Measurements from ENCODE around the gene RABL2B.

Gene RABL2B

DNA sequence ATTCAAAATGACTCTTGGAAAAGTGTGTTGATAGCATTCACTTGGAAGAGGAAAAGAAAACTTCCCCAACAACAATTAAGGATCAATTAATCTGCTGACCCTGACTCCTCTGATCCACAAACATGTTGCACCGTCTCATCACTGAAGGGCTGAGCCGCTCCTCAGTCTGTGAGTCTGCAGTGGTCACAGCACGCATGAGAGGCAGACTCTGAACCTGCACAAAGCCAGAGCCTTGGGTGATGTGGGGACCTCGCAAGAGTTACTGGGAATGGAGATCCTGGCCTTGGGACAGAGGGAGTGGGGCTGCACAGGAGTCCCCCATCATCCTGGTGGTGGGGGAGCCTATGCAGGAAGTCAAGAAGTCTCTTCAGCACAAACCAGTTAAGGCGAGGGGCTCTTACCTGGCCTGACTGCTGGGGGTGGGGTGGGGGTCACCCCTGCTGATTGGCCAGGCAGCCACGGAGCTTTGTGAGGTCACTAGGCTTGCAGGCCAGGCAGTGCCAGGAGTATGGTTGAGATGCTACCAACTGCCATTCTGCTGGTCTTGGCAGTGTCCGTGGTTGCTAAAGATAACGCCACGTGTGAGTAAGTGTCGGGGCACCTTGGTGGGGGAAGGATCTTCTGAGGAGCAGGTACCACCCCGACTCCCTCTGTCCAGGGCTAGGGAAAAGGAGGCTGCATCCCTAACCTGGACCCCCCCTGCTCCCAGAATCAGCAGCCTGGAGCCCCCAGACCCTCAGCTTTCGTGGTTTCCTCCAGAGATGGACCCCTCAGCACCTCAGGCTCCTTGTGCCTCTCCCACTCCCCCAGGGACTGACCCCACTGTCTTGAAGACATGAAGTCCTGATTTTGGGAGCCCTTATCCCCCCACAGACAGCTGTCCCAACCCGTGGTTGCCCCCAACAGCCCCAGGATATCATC is 45.4 kb downstream of the RABL2B start, which contains the start of gene ACR:
ACR (plus strand) TSS at position 477 of the 921 bp plus-strand sequence; CDS start at position 509, 32 bp downstream.
- no peak for DNase-seq

- DNase-seq = no peak
These were observed 47.8 kb downstream of the RABL2B start for GRCh38 chr22:50735739-50736030.

DNA sequence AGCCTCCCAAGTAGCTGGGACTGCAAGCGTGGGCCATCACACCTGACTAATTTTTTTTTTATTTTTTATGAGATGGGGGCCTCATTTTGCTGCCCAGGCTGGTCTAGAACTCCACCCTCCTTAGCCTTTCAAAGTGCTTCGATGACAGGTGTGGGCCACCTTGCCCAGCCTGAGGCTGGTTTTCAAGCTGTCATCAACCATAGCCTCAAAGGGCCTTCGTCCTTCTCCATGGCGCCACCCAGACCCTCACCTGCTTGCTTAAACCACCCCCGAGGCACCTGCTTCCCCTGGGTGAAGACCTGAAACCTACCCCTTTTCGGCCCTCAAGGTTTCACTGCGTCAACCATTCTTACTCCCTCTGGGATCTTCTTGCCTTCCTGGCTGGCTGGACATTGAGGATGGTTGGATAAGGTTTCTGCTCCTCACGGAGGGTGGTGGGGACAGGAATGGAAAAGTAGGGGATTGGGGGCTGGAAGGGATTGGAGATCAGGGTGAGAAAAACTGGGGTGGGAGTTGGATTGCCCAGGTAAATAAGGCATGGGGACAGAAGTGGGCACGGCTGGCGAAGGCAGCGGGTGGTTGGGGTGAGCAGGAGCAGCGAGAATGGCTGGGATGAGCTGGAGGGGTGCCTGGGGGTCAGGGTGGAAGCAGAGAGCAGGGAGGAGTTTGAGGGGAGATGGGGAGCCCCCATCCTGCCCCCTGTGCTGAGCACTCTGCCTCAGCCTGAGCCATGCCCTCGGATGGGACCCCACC is 48.3 kb downstream of the RABL2B start:
- DNase-seq = no peak

- no peak for DNase-seq
These were observed 49.1 kb downstream of the RABL2B start for GRCh38 chr22:50734343-50734771.

- DNase-seq = peak; percentile 63
These were observed 49.7 kb downstream of the RABL2B start for GRCh38 chr22:50733521-50734342.

GRCh38 chr22:50732681-50733080 is 50.8 kb downstream of the RABL2B start:
- DNase-seq = no peak

DNA sequence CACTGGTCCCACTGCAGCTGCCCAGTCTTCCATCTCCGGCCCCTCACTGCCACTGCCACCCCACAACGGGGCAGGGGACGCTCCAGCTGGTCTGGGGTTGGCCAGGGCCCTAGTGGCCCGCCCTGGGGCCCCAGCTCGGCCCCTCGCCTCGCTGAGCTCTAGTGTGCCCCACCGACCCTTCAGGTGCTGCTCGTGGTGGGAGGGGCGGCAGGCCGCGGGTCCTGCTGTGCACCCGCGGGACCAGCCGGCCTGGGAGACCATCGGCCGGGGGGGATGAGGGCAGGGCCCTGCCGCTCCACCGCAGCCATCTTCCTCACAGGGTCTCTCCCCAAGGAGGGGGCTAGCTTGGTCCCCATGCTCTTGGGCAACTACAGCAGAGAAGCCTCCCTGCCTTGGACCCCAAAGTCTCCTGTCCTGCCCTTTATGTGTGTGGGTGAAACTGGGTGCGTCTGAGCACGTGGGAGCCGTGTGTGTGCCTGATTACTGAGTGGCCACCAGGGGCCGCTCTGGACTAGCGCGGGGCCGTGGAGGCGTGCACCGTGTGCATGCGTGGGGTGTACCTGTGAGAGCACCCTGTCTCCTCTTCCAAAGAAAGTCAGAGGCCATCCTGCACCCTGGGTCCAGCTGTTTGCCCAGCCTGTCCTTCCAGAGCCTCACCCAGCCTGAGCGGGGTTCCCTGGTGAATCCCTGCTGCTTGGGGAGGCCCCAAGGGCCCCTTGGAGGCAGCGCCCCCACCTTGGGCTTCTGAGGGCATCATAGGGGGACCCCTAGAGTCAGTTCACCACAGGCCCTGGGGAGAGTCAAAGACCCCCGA is 51.4 kb downstream of the RABL2B start:
- DNase-seq = peak; percentile 32

DNA sequence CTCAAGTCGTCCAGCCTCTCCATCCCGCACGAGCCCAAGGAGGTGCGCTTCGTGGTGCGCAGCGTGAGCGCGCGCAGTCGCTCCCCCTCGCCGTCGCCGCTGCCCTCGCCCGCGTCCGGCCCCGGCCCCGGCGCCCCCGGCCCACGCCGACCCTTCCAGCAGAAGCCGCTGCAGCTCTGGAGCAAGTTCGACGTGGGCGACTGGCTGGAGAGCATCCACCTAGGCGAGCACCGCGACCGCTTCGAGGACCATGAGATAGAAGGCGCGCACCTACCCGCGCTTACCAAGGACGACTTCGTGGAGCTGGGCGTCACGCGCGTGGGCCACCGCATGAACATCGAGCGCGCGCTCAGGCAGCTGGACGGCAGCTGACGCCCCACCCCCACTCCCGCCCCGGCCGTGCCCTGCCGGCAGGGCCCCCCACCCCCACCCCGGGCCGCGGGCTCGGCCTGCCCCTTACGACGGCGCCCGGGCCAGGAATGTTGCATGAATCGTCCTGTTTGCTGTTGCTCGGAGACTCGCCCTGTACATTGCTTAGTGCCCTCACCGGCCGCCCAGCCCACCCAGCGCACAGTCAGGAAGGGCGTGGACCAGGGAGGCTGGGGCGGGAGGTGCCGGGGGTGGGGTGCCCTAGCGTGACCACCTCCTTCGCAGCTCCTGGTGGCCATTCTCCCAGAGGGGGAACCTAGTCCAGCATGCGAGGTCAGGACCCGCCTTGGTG is 52.3 kb downstream of the RABL2B start:
- no peak for DNase-seq

GRCh38 chr22:50730013-50730891 is 53.2 kb downstream of the RABL2B start:
- DNase-seq = no peak

DNA sequence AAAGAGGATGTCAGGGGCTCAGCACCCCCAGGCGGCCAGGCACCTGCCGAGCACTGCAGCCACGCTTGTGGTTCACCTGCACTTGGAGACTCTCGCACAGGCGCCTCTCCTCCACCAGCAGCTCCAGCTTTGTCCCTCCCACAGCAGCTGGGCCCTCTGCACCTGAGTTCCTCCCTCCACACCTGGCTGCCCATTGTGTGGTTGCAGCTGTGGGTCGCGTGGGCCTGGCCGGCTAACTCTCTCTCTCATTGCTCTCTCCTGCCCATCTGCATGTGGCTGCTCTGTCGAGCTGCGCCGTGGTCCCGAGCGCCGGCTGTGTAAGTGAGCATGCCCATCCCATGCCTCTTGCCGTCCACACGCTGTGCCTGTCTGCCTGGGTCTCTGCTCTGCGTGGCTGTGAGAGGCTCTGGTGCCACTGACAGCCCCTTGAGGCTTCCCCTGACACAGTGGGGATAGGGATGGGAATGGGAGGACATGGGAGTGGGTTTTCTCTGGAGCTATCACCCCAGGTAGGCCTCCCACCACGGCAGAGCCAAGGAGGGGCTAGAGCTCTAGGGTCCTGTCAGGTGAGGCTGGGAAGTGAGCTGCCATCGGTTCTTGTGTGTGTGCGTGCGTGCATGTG is 53.9 kb downstream of the RABL2B start:
- DNase-seq = no peak

DNA sequence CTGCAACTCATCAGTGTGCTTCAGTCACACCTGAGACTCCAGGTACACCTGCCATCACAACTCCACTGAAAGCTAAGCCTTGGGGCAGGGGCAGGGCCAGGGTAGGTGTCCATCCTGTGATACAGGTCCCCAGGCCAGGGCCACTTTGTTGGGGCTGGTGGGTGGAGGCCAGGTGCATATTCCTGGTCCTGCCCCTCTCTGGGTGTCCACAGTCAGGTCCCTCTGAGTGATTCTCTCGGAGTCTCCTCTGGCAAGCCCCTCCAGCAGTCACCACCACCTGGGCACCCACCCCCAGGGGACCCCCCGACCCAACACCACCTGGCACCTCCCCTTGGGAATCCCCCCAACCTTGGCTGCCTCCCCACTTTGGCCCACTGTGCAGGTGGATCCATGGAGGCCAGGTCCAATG is 54.9 kb downstream of the RABL2B start:
- DNase-seq = no peak

DNA sequence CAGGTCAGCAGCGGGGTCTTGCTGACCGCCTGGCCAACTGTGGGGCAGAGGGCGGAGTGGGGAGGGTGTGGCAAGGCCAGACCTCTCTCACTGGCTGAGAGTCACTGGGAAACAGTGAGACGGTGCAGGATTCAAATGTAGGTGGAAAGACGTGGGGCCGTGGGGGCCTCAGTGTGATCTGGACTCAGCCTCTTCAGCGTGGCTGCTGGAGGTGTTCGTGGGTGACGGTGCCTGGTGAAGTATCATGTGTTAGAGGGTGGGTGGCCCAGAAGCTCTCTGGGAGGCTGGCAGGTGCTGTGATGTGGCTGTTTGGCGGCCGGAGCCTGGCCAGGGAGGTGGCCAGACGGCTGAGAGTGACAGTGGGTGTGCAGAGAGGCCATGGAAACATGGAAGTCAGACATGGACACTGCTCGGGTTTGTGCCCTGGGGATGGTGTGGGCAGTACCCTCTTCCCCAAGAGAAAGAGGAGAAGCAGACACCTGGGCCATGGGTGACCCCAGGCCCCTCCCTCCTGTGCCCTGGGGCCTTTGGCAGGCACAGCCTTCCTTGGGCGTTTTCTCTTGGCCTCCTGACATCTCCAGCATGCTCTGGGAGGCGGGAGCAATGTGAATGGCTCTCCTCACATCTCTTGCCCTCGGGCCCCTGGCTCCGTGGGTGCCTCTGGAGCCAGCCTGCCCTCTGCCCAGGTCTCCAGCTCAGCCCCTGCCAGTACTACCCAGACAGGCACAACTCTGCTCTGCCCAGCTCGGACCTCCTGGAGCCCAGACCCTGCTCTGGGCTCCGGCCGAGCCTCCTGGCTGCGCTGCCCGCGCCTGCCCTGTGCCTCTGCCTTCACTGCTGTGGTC is 55.5 kb downstream of the RABL2B start:
- DNase-seq = no peak

DNA sequence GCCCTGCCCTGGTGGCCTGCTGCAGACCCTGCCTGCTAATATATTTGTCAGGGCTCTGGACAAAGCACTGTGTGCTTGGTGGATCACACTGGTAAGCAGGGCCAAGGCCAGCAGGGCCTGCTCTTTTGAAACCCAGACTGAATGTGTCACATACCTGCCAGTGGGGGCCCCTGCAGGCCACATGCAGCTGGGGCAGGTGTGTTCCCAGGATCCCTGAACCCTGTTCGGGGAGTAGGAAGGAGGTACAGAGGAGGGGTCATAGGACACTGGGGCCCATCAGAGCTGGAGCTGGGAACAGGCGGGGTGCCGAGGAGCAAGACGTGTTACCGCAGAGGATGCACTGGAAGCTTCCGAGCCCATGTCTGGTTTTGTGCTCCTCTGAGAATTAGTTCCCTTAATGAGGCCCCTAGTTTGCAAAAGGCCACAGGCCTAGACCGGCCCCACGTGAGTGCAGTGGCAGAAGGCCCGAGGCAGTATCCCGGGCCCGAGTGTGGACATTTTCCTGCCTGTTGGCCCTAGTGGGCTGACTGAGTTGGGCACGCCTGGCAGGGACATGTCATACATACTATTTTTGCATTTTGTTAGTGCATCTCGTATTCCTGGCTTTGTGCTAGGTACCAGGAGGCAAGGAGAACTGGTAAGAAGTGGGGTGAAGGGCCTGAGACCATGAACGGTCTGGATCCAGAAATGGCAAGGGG is 56.6 kb downstream of the RABL2B start:
- DNase-seq = no peak

GRCh38 chr22:50725597-50725996 is 57.8 kb downstream of the RABL2B start:
- DNase-seq = no peak

DNA sequence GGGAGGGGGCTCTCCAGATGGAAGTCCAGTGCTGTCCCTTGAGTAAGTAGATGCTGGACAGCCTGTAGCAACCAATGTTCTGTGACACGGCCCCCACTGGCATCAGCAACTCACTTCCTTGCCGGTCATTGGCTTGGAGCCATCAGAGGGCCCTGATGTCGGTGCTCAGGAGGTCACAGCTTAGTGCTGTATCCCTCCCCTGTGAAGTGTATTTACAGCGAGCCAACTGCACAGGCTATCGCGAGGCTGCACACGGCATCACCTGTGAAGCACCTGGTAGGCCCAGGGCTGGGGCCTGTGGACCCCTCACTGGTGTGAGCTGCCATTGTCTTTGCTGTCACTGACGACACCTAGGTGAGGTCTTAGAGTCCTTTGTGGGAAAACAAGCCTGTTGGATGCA is 58.8 kb downstream of the RABL2B start:
- DNase-seq = no peak

DNA sequence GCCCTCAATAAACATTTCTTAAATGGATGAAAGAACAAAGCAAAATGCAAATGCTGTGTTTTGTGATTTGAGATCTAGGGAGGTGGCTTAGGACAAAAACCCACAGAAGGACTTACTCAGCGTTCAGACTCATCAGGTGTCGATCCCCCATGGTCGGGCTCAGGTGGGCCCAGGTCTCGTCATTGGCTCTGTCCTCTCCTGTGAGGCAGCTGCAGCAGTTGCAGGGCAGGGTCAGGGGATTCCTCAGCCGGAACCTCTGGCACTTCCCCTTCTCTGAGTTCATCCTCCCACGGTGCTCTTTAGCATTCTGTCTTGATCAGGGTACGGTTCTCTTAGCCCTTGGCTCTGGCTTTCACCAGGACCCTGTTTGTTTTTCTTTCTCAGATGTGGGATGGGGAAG is 59.4 kb downstream of the RABL2B start:
- DNase-seq = no peak

GRCh38 chr22:50722716-50723428 is 60.6 kb downstream of the RABL2B start:
- DNase-seq = no peak
